ENCODE results near the gene HOXB9.
A peak's percentile ranks its signal among the peaks of the same experiment; 100 is the strongest.

Gene HOXB9

DNA sequence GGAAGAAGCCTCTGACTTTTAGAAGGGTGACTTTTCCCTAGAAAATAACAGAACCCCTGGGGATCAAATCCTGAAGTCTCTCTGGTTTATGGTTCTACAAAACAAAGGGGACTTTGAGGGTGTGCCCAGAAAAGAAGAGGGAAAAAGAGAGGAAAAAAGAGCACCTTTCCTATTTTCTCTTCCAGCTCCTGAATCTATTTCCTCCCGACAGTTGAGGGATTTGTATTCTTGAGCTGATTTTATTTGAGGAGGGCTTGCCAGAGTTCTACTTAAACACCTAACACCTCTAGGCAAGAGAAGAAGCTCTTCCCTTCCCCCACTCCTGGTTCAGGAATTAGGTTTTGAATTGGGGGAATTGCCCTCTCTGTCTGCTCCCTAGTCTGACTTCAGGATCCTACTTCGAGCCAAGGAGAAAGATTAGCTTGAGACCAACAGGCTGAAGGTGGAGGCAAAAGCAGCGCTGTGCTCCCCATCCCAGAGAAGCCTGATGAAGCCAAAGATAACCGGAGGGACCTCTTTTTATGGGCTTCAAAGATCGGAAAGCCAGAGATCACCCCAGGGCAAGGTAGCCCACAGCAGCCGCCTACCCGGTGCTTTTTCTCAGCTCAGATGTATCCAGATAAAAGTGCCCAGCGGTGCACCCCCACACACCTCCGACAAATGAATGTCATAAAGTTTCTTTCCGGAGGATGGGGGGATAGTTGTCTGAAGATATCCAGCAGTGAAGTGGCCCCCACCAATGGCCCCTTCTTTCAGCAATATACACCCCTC, 36.9 kb downstream of the HOXB9 start:
- TF ChIP-seq, protein P1, sequence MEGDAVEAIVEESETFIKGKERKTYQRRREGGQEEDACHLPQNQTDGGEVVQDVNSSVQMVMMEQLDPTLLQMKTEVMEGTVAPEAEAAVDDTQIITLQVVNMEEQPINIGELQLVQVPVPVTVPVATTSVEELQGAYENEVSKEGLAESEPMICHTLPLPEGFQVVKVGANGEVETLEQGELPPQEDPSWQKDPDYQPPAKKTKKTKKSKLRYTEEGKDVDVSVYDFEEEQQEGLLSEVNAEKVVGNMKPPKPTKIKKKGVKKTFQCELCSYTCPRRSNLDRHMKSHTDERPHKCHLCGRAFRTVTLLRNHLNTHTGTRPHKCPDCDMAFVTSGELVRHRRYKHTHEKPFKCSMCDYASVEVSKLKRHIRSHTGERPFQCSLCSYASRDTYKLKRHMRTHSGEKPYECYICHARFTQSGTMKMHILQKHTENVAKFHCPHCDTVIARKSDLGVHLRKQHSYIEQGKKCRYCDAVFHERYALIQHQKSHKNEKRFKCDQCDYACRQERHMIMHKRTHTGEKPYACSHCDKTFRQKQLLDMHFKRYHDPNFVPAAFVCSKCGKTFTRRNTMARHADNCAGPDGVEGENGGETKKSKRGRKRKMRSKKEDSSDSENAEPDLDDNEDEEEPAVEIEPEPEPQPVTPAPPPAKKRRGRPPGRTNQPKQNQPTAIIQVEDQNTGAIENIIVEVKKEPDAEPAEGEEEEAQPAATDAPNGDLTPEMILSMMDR (IDR thresholded peaks at IDR 0.05; ENCODE audit: low read depth, low read length, missing control alignments): no peak
- in situ Hi-C loops (cut with HindIII; ENCODE audit: low sequenced_read_pairs): no loop called here
- DNase-seq (ENCODE audit: low read depth): no peak
- H3K4me3 ChIP-seq (ENCODE audit: low read depth, low read length): peak overlapping the region; percentile 7

DNA sequence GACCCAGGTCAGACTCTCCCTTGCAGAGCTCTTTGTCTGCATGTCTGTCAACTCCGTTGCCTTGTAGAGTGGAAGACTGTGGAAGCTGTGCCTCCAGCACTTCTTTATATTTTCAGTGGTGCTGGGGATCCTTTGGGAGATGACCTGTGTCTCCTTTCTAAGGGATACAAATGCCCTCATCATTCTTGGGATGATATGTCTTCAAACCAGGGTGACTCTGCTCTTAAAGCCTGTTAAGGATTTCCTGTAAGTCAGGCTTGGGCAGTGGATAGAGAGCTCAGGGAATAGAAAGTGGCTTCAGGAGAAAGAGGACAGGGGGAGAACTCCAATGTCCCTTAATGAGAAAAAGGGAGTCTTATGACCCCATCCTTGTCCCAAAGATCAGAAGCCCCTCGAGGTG, 37.6 kb downstream of the HOXB9 start:
- no peak for DNase-seq (ENCODE audit: low read depth)
- in situ Hi-C loops (cut with HindIII; ENCODE audit: low sequenced_read_pairs): no loop called here
- TF ChIP-seq, protein P1 (IDR thresholded peaks at IDR 0.05; ENCODE audit: low read depth, low read length, missing control alignments): no peak
- no peak overlapping the region for H3K4me3 ChIP-seq (ENCODE audit: low read depth, low read length)

DNA sequence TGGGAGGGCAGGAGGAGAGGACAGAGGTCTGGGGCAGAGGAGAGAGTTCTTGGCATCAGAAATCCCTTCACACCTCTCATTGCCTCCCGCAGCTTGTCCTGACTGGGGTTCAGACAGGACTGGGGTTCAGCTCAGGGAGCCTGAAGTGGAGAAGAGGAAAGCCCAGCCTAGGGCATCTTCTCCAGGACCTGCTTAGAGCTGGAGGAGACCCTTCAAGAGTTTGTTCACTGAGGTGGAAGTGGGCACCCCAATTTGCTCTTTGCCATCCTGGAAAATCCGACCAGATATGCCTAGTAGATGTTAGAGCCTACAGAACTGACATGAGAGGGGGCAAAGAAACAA, 38.1 kb downstream of the HOXB9 start:
- DNase-seq (ENCODE audit: low read depth): no peak
- in situ Hi-C loops (cut with HindIII; ENCODE audit: low sequenced_read_pairs): no loop called here
- TF ChIP-seq, protein P1 (IDR thresholded peaks at IDR 0.05; ENCODE audit: low read depth, low read length, missing control alignments): no peak
- H3K4me3 ChIP-seq (ENCODE audit: low read depth, low read length): no peak overlapping the region

DNA sequence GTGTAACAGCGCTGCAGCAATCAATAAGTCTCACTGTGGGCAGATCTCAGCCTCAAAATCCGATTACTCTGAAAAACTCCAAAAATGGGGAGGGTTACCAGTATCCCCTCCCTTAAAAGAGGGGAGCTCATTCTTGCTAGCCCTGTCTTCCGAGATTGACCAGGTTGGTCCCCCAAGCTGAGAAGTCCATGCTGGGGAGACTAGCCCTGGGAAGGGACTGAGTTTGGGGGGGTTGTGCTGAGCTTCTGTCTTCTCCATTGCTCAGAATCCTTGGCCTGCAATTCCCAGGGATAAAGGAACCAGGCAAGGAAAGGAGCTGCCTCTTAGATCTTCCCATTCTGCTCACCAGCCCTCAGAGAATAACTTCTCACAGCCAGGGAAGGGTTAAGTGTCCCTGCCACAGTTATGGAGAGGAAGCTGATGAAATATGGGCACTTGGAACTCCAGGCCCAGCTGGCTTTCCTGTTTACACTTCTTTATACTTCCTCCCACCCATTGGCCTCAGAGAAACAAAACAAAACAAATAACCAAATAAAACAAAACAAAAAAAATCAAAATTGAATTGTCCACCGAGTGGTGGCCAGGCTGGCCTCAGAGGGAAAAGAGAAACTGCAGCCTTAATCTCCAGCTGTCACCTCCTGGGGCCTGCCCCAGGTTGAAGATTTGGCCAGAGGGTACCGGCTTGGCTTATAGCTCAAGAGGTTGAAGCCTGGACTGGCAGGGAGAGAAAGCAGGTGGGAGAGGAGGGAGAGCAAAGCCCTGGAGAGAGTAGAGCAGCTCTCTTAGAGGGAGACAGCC, 38.7 kb downstream of the HOXB9 start:
- DNase-seq (ENCODE audit: low read depth): no peak
- TF ChIP-seq, protein P1 (IDR thresholded peaks at IDR 0.05; ENCODE audit: low read depth, low read length, missing control alignments): no peak
- in situ Hi-C loops (cut with HindIII; ENCODE audit: low sequenced_read_pairs): no loop called here
- no peak overlapping the region for H3K4me3 ChIP-seq (ENCODE audit: low read depth, low read length)

DNA sequence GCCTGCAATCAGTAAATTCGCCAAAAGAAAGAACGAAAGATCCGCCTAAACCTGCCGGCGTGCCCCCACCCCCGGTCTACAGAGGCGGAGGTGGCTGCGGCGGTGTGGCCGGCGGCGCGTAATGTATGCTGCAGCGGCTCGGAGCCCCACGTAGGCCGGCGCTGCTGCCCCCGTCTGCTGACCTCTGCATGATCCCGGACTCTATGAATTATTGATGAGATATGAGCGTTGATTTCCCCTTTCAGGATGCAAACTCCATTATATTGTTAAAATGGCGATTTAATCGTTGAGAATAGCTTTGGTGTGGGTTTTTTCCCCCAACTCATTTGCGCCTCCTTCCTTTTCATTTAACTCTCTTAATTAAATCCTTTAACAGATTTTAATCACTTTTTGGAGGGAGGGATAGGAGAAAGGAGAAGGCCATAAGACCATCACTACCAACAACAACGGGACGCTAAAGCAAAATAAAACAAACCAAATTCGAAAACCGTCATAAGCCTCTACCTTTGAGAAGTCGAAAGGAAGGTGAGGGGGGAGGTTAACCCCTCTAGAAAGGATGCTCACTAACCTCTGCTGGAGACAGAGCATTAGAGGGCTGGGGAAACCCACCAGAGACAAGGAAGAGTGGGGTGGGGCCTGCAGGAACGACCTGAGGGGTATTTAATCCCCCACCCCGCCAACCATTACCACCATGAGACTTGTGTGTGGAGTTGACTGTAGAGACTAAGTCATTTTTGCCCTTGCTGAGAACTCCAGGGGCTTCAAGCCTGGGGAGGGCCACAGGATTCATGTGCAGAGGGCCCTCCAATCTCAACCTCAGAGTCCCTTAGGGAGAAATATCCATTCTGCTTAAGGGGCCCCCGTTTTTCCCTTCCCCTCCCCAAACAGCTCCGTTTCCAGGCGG, 39.6 kb downstream of the HOXB9 start:
- TF ChIP-seq, protein P1 (IDR thresholded peaks at IDR 0.05; ENCODE audit: low read depth, low read length, missing control alignments): no peak
- in situ Hi-C loops (cut with HindIII; ENCODE audit: low sequenced_read_pairs): no loop called here
- DNase-seq (ENCODE audit: low read depth): no peak
- peak overlapping the region; percentile 50 for H3K4me3 ChIP-seq (ENCODE audit: low read depth, low read length)

DNA sequence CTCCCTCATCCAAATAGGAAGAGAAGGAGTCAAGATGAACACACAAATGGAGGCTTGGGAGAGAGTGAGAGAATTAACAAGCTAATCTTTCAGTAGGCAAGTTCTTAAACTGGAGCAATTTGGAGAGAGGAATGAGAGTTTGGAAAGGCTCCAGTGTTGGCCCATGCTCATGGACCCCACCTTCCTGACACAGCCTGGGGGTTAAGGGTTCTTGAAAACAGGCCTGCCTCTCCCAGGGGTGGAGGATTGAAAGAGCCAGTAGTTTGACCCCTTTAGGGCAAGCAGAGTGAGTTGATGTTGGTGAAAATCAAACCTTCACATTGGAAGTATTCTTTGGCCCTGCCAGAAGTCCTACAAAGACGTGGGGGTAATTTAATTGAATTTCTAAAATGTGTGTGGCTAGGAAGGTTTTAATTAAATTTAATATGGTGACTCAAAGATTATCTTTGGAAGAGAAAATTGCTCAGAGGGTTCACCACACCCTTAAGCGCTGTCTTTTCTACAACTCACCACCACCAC, 41.9 kb downstream of the HOXB9 start:
- no peak for DNase-seq (ENCODE audit: low read depth)
- in situ Hi-C loops (cut with HindIII; ENCODE audit: low sequenced_read_pairs): no loop called here
- TF ChIP-seq, protein P1 (IDR thresholded peaks at IDR 0.05; ENCODE audit: low read depth, low read length, missing control alignments): no peak
- peak overlapping the region; percentile 50 for H3K4me3 ChIP-seq (ENCODE audit: low read depth, low read length)

Measured in astrocyte of the cerebellum (primary cell).